ES-I3 (cell line): ENCODE measurements around the gene TBC1D8.

Experiments
- H3K36me3 ChIP-seq: 2 replicates; pipeline ENCODE4 v1.6.1; 2013; ENCODE audit warnings: mild to moderate bottlenecking, low read length, control low read depth, moderate library complexity; ENCODE audit not compliant: insufficient read depth
- H3K4me1 ChIP-seq: 2 replicates; pipeline ENCODE4 v1.6.1; 2013; ENCODE audit warnings: mild to moderate bottlenecking, control low read depth, low read length; ENCODE audit not compliant: insufficient read depth
- H3K9ac ChIP-seq: 2 replicates; pipeline ENCODE4 v1.6.1; 2013; ENCODE audit warnings: low read depth, mild to moderate bottlenecking, low read length, moderate library complexity
- H3K9me3 ChIP-seq: 2 replicates; pipeline ENCODE4 v1.6.1; 2013; ENCODE audit warnings: mild to moderate bottlenecking, low read length, moderate library complexity; ENCODE audit not compliant: control insufficient read depth, insufficient read depth

Gene TBC1D8

DNA sequence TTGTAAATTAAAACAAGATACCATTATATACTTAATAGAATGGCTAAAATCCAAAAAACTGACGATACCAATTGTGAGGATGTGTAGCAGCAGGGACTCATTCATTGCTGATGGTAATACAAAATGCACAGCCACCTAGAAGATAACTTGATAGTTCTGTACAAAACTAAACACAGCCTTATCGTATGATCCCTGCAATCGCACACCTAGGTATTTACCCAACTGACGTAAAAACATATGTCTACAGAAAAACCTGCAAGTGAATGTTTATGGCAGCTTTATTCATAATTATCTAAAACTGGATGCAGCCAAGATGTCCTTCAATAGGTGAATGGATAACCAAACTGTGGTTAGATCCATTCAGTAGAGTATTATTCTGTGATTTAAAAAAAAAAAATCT lies 45.5 kb downstream of the TBC1D8 start:
- Histone ChIP-seq H3K9me3 (no peaks in the 10 kb centered on the region), H3K4me1 (peaks cover 6% of the 10 kb centered on the region; the same call in 1 of the 2 replicates), H3K36me3 (no peaks in the 10 kb centered on the region; the same call in 1 of the 2 replicates), H3K9ac (no peak overlapping the region)

DNA sequence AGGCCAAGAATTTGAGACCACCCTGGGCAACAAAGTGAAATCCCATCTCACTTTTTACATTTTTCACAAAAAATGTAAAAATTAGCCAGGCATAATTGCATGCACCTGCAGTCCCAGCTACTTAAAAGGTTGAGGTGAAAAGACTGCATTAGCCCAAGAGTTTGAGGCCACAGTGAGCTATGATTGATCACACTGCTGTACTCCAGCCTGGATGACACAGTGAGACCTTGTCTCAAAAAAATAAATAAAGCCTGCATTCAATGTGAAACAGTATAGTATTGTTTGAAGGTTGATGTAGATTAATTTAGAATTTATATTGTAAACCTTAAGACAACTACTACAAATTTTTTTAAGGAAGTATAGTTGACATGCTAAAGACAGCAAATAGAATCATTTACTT lies 53.5 kb downstream of the TBC1D8 start:
- Histone ChIP-seq H3K9me3 (peaks cover 3% of the 10 kb centered on the region; the same call in 1 of the 2 replicates), H3K9ac (no peak overlapping the region), H3K36me3 (no peaks in the 10 kb centered on the region; the same call in 1 of the 2 replicates), H3K4me1 (no peaks in the 10 kb centered on the region)

- Histone ChIP-seq H3K4me1 (no peaks in the 10 kb centered on the region), H3K9ac (no peak overlapping the region), H3K36me3 (no peaks in the 10 kb centered on the region), H3K9me3 (peaks cover 3% of the 10 kb centered on the region; the same call in 1 of the 2 replicates)
Measured at GRCh38 chr2:101096619-101097142, 54.5 kb downstream of the TBC1D8 start.

GRCh38 chr2:101094351-101094750 lies 56.8 kb downstream of the TBC1D8 start:
- Histone ChIP-seq H3K36me3 (no peaks in the 10 kb centered on the region), H3K9me3 (peaks cover 3% of the 10 kb centered on the region; the same call in 1 of the 2 replicates), H3K9ac (no peak overlapping the region), H3K4me1 (no peaks in the 10 kb centered on the region)

DNA sequence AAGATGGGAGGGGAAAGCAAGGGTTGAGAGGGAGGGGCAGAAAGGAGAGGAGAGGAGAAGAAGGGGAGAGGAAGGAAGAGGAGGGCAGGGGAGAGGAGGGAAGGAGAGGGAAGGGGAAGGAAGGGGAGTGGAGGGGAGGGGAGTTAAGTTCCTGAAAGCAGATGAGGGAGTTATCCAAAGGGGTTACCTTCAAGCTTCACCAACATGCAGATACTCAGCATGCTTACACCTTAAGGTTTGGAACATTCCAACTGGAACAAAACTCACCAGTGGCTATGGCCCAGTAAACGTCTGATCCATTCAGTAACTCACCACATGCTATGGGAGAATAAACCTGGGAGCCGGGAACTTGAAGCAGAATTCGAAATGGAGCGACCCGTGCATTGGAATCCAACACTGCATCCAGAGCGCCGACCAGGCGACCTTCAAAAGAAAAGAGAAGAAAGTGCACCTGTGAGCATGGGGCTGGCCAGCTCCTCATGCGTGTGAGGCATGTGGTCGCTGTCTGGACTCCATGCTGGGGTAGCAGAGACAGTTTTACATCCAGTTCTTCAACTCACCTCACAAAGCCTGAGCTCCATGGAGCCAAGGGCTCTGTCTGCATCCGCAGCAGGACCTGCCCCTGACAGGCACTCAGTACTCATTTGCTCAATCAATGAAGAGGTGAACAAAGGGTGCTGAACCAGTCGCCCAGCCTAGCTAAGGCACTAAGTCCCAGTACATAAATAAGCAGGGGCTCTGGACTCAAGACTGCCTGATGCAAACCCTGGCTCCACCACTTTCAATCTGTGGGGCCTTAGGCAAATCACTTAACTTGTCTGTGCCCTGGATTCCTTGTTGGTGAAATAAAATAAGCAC lies 61.0 kb downstream of the TBC1D8 start:
- Histone ChIP-seq H3K4me1 (no peaks in the 10 kb centered on the region), H3K9ac (no peak overlapping the region), H3K36me3 (no peaks in the 10 kb centered on the region), H3K9me3 (no peaks in the 10 kb centered on the region; the same call in 1 of the 2 replicates)

GRCh38 chr2:101089419-101089818 lies 61.8 kb downstream of the TBC1D8 start:
- H3K36me3 ChIP-seq, result no peaks in the 10 kb centered on the region
- H3K9ac ChIP-seq, result no peak overlapping the region
- no peaks in the 10 kb centered on the region for H3K9me3 ChIP-seq
- no peaks in the 10 kb centered on the region for H3K4me1 ChIP-seq

DNA sequence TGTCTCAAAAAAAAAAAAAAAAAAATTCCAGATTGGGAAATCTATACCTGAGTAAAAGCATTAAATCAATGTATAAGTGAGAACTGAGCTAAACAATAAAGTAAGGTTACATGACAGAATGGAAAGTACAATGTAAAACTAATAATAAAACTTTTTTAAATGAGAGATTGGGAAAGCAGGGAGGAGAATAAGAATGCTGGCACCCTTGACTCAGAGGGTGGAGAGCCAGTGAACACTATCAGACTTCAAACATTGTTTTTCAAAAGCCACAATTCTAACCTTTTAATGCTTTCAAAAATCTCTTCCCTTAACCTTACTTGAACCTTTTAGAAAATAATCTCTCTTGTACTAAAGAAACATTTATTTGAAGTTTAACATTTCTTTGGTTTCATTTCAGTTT lies 63.5 kb downstream of the TBC1D8 start:
- no peak overlapping the region for H3K9ac ChIP-seq
- H3K4me1 ChIP-seq, result no peaks in the 10 kb centered on the region
- no peaks in the 10 kb centered on the region for H3K9me3 ChIP-seq
- H3K36me3 ChIP-seq, result no peaks in the 10 kb centered on the region

DNA sequence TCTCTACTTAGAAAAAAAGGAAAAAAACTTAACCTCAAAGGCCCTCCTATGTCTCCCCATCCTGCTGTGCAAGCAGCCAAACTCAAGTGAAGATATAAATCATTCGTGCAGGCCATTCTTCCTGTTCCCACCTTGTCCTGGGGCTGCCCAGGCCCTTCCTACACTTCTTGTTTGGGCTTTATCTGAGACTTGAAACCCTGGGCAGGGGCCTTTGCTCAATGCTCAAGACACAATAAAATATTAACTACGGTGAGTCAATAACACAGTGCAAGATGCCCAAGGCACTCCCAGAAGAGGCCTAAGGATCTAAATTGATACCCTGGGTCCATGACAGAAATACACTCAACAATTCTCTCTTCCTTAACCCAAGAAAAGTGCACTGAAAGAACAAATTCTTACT lies 67.6 kb downstream of the TBC1D8 start:
- no peaks in the 10 kb centered on the region for H3K4me1 ChIP-seq
- H3K9ac ChIP-seq, result no peak overlapping the region
- H3K9me3 ChIP-seq, result no peaks in the 10 kb centered on the region
- no peaks in the 10 kb centered on the region for H3K36me3 ChIP-seq

GRCh38 chr2:101082998-101083397 lies 68.2 kb downstream of the TBC1D8 start:
- no peaks in the 10 kb centered on the region for H3K9me3 ChIP-seq
- H3K36me3 ChIP-seq, result no peaks in the 10 kb centered on the region
- H3K4me1 ChIP-seq, result no peaks in the 10 kb centered on the region
- H3K9ac ChIP-seq, result no peak overlapping the region

GRCh38 chr2:101081375-101081907 lies 69.7 kb downstream of the TBC1D8 start:
- H3K4me1 ChIP-seq, result no peaks in the 10 kb centered on the region
- H3K9me3 ChIP-seq, result no peaks in the 10 kb centered on the region
- H3K36me3 ChIP-seq, result no peaks in the 10 kb centered on the region
- no peak overlapping the region for H3K9ac ChIP-seq

- no peaks in the 10 kb centered on the region for H3K36me3 ChIP-seq
Measured at GRCh38 chr2:101080211-101081068, 70.7 kb downstream of the TBC1D8 start.

GRCh38 chr2:101076581-101076980 lies 74.6 kb downstream of the TBC1D8 start:
- Histone ChIP-seq H3K36me3 (no peaks in the 10 kb centered on the region), H3K9me3 (no peaks in the 10 kb centered on the region; the same call in 1 of the 2 replicates), H3K9ac (no peak overlapping the region), H3K4me1 (no peaks in the 10 kb centered on the region)

More at GRCh38 chr2:101080211-101081068, 70.7 kb downstream of the TBC1D8 start:
- no peak overlapping the region for H3K9ac ChIP-seq
- H3K9me3 ChIP-seq, result no peaks in the 10 kb centered on the region; the same call in 1 of the 2 replicates
- H3K4me1 ChIP-seq, result no peaks in the 10 kb centered on the region

GRCh38 chr2:101064868-101065549 lies 86.2 kb downstream of the TBC1D8 start:
- no peak overlapping the region for H3K9ac ChIP-seq
- no peaks in the 10 kb centered on the region for H3K36me3 ChIP-seq
- no peaks in the 10 kb centered on the region for H3K4me1 ChIP-seq
- no peaks in the 10 kb centered on the region for H3K9me3 ChIP-seq

GRCh38 chr2:101064505-101064867 lies 86.7 kb downstream of the TBC1D8 start:
- Histone ChIP-seq H3K9me3 (no peaks in the 10 kb centered on the region), H3K9ac (no peak overlapping the region), H3K4me1 (no peaks in the 10 kb centered on the region), H3K36me3 (no peaks in the 10 kb centered on the region)
